ENCODE data around the gene FBXO15.

The FBXO15 gene

DNA sequence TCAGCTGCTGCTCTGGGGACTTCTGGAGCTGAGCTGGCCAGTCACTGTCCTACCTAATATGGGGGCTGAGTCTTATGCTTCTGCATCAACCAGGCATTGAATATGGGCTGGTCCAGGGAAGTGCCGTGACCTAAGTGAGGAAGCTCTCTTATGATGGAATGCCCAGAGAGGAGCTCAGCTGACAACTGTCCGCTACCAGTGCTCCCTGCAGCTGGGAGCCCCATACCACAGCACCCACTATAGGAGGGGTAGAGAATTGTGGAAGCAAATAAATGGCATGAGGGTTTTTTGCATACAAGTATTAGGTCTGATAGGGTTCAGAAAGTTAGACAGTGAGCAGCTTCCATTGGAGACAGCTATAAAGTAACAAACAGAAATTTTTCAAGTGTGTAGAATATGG is 5.2 kb upstream of the FBXO15 start:
- no peak for DNase-seq

DNA sequence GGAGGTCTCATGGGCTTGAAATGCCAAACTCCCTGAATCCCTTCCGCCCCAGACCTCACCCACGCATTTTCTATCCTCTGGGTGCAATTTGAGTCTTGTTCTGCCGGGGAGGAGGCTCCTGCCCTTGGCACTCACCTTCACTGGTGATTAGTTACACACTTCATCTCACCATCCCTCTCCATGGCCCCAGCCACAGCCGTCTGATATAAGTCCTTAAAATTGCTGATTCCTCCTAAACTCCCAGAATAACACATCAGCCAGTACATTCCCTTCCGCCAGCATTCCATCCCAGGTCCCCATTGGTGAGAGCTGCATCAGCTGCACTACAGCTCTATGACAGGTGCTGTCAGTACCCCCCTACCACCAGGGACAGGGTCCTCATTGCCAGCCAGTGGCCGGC is 4.6 kb upstream of the FBXO15 start:
- DNase-seq = no peak

DNA sequence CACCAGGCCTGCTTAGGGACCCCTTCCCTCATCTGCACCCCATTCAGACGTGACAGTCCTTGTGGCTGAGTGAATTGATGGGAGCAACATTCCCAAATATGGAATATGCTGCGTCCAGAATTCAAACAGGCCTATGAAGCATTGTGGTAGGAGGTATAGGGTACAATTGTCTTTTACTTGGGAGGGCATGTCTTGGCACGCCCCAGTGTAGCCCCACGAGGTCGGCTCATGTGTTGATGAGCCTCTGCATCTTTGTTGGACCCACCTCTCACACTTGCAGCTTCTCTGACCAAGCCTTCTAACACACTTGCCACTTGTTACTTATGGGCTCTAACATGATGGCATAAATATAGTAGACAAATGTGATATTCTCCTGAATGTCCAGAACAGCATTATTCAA is 2.2 kb upstream of the FBXO15 start:
- DNase-seq = no peak

DNA sequence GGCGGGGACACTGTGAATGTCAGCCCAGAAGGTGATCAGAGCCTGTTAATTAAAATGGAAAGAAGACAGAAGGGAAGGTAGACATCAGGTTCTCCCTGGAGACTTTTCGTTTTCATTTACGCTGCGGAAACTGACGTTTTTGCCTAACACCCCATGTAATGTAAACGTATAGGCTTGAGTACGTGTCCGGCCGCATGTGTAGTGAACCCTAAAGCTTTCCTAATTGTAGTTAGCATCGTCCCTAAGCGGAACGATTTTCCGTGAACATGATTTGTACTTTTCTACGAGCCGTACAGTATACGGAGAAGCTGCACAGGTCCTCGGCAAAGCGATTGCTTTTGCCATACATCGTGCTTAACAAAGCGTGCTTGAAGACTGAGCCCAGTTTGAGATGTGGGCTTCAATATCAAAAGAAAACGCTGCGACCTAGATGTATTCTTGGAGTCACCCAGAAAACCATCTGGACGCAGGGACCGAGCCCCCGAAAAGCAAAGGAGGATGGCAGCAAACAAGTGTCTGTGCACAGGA is 973 bp upstream of the FBXO15 start:
- DNase-seq = no peak

DNA sequence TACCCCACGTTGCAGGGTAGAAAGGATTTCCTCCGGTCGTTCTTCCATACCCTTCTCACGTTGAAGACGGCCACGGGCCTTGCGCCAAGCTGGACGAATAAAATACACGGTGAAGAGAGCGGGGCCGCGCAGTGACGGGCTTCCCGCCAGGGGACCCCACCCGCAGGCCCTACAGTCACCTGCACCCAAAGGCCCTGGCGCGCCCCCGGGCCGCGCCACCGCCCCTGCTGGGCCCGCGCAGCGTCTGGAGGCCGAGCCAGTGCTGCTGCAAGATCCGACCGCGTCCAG is 199 bp downstream of the FBXO15 start:
- no peak for DNase-seq

DNA sequence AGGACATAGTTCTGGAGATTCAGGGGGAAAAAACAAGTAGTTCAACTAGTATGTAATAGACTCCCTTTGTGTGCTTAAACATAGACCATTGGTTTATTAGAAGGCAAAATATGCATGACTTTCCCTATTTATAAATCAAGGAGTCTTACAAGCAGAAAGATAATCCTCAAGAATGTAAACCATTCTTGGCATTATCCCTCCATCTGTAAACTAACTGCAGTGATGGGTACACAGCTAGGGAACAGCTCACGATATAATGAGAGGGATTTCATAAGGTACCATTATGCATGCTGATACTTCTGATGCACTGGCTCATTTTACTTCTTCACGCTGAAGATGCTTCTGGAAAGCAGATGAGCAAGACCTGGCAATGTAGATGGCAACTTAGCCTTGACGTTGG is 878 bp downstream of the FBXO15 start:
- DNase-seq = no peak

DNA sequence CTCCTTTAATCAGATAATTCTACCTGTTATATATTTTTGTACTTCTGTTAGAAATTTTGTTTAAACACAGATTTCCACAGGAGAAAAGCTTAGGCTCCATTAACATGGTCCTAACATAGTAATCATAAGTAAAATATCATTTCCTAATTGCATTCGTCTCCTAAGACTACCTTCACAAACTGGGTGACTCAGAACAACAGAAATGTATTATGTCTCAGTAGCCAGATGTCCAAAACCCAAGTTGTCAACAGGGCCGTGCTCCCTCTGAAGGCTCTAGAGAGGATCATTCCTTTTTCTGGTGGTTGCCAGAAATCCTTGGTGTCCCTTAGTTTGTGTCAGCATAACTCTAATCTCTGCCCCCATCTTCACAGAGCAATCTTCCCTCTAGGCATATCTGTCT is 5.4 kb downstream of the FBXO15 start:
- no peak for DNase-seq

DNA sequence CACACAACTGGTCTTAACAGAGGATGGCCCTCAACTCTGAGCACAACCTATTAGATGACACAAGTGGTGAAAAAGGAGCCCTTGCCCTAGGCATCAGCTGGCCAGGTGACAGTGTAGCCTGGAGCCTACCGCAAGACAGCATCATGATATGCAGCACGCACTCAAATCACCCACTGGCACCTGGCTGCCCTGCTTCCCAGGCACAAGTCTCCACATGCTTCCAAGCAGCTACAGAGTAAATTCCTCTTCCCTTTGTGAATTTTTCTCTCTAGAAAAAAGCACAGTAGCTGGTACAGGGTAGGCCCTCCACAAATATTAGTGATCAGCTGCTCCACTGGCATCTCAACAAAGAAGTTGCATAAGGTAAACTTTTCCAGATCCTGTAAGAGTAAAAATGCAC is 6.0 kb downstream of the FBXO15 start:
- DNase-seq = no peak

DNA sequence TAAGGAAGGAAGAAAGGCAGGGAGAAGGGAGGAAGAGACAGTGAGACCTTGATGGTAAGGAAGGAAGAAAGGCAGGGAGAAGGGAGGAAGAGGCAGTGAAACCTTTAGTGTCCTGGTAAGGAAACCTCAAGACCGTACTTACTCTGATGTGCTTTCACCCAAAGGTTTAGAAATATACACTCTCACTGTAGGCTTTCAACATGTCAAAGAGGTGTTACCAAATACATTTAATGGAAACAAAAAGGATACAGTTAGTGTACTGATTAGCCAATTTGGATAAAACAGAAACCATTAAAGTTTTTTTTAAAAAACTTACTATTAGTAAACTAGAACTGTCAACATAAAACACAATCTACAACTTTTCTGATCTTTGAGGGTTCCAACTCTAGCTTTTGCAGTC is 7.1 kb downstream of the FBXO15 start:
- DNase-seq = no peak

DNA sequence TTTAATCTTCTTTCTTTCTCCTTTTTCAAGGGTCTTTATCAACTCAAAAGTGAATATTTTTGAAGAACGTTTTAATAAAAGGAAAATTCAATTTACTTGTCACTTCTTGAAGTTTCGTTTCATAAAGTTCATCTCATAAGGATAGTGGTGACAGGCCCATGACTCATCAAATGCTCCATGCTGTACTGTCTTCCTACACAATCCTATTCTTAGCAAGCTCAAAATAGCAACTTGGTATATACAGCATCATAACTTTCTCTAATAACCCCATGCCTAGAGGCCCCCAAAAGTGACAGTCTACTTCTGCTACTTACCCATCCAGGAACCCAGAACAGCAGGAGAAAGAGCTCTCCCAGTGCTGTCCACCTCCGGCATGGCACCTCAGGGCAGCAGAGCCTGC is 7.7 kb downstream of the FBXO15 start:
- no peak for DNase-seq

DNA sequence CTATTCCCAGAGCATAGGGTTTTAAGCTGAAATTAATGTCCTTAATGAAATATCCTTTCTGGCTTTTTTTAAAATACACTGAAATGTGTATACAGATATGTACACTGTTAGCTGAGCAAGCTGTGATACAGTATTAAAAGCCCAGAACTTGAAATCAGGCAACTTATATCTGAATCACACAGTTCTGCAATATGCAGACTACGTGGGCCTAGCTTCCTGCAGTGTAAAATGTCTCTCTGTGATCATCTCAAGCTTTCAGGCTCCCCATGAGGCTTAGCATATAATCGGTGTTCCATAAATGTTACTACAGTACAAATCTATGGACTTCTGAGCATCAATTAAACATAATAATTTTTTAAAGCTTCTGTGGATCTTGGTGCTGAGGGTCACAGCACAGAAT is 8.2 kb downstream of the FBXO15 start:
- DNase-seq = no peak

DNA sequence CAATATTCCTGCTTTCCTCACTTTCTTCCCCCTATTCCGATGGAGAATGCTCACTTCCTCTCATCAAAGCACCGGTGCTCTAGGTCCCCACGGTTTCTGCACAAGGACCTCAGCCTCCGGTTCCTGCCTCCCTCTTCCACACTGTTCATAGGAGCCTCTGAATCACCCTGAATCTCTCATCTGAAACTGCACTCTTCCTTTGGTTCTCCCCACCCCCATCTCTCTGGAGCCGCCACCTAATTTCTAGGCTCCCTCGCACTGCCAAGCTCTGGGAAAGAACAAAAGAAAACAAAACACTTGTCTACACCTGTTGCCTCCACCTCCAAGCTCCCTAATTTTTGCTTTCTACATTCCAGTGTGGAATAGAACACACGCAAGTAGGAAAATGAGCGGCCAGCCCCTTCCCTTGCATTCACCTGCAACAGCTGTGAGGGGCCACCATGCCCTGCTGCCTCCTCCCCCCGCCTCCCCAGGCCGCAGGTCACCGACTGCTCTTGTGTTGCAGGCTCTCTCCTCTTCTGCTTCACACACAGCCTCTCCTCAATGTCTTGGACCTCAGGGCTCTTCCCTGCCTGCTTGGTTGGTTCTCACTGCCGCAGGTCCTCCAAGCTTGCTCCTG is 9.6 kb downstream of the FBXO15 start:
- no peak for DNase-seq

DNA sequence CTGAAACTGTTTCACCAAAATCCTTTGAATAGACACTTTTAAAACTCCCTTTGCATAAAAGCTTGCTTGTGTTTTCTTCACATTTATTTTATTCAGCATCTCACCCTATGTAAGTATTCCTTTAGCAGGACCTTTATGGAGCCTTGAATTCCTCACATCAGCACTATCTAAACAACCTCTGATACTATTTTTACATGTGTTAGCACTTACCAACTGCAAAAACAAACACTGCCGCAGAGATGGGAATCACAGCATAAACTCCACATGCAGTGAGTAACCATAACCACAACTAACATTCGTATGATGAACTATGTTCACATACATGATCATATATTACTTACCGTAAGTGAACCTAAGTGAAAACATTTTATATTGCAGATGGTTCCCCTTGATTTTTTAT is 15.4 kb downstream of the FBXO15 start:
- DNase-seq = no peak

DNA sequence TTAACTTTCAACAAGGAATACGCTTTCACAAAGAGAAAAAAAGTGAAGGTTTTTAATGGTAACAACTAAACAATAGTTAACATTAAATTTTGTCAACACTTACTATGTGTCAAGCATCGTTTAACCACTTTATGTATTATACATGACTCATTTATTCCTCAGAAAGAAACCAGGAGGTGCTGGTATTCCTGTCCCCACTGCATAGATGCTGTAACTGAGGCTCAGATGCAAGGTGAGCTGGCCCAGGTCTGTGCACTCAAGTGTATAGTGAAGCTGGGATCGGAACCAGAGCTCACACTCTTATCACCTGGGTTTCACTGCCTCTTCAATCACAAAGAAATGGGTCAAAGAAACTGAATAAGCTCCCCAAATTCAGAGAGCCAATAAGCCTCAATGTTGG is 16.5 kb downstream of the FBXO15 start:
- DNase-seq = no peak

DNA sequence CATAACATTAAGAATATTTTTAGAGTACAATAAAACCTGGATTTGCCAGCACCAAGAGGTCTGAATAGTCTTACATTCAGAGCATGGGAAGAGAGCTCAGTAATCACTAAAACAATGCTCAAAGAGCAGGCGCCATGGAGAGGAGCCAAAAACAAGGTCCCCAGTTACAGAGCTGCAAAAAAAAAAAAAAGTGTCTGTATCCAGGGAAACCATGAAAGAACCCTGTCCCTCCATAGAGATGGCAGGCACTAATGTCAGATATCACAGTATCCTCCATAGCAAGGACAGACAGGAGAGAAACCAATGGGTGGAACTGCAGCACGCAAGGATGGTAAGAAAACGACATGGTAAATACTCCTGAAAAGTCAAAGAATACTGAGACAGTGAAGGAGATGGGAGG is 19.5 kb downstream of the FBXO15 start:
- DNase-seq = no peak

DNA sequence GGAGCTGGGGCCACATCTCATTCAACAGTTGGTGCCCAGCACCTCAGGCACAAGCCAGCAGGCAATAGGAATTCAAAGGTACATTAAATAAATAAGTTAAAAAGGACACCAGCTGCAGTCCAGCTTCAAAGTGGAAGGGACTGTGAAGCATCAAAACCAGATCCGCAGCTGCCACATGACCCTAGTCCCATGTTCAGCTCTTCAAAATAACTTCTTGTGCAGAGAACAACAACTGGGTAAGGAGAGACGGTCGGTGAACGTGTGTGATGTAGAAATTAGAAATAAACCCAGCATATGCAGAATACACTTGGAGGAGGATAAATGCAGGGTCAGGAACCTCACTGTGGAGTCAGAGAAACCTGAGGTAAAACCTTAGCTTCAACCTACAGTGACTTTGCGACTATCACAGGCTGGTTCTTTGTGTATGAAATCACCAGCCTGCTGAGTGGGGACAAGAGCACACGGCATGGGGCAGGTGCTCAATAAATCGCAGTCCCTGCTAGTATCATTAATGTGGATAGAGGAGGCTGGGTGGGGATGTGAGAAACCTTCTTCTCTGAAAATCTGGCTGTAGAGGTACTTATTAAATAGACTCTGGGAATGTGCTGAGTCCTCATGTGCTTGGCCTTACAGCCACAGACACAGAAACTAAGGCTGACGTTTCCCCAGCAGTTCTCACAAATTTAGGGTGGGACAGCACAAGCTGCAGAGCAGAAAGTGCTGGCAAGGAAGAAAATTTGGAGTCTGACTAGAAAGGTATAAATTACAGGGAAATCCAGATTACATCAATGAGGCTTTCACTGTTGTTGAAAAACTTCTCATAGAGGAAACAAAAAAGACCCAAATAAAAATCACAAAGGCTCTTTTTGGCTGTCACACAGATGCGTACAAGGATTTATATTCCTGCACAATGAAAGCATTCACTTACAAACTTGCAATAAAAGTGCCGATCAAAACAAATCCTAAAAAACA is 20.7 kb downstream of the FBXO15 start:
- DNase-seq = no peak

DNA sequence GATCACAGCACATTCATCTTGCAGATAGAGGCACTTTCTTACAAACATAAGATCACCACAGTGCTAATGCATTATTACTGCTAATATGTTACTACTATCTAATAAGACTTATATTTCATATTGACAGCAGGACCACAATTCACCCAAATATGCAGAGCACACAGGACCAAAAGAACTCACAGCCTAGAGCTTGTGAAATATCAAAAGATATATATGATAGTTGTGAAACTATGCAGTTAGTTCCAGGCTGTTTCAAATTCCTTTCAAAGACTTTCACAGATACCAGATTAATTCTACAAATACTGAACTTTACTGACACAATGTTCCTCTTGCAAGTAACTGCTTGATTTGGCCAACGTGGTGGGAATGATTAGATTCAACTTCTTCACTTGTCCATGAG is 23.0 kb downstream of the FBXO15 start:
- no peak for DNase-seq

DNA sequence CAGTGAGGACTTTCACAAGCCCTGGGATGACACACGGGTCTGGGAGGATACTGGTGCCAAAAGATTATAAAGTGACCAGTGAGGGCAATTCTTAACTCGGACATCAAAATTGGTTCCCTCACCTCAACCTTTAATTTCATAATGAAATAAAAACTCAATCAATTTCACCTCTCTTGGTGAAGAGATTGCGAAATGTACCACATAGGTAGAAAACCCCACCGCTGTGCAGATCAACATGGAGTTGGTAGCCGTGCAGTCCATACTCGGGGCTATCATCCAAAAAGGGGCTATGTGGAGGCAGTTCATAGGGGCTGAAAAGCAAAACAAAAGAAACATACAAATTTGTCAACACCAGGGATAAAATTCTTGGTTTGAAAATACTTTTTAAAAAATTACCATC is 24.4 kb downstream of the FBXO15 start:
- DNase-seq = no peak

DNA sequence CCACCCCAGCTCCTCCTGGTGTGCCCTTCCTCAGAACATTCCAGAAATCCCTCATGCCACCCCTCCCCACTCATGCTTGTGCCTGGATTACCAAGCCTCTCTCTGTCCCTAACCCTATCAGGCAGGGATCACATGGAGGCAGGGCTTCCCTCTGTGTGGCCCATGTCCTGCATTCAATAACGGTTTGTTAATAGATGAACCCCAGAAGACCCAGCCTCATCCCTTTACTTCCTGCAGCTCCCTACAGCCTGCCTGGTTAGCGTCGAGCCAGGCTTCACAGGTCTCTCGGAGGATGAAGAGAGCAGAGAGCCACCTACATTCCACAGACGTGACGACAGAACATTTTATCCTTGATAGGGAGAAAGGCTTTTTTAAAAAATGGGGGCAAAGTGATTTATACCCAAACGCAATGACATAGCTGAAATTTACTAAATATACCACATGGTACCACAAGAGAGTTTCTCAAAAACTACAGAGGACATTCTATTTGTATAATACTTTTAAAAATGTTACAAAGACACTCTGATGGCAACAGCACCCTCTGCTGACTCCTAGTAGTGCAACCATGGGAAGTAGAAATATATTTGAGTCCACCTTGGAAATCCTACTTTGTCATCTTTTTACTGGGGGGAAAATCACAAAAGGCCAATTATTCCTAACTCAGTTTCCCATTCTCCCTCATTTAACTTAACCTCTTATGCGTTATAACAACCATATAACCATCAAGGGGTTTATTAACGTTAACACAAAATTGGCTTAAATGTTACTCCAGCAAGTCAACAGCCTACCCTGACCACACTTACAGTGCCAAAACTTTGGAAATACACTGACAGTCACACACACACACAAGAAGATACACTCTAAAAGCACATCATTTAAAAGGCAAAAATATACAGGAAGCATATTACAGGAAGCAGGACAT is 30.7 kb downstream of the FBXO15 start:
- no peak for DNase-seq

DNA sequence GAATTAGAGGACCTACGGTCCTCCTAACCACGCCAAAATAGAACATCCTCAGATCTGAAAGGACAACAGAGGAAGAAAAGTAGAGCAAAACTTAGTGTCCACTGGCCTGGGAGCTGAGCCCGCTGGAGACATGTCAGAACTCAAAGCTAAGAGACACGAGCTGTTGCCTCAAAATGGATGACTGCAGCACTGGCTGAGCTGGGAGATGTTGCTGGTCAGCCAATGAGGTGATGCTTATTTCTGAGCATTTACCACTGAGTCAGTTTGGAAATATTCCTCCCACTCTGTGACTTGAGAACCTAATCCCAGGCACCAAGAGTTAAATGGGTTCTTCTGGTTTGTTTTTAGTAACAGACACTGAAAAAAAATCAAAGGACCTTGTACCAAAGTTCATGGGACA is 32.6 kb downstream of the FBXO15 start:
- no peak for DNase-seq

DNA sequence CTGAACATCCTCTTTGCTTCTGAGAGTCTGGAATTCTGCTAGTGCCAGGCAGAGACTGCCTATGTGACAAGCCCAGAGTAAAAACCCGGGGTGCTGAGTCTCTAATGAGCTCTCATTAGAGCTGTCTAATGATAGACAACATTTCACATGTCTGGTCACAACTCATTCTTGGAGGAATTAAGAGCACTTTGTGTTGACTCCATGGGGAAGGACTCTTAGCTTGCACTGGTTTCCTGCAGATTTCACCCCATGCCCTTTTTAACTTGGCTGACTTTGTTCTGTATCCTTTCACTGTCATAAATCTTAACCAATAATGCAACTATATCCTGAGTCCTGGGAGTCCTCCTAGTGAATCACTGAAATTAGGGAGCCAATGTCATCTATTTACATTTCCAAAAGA is 33.5 kb downstream of the FBXO15 start:
- no peak for DNase-seq

DNA sequence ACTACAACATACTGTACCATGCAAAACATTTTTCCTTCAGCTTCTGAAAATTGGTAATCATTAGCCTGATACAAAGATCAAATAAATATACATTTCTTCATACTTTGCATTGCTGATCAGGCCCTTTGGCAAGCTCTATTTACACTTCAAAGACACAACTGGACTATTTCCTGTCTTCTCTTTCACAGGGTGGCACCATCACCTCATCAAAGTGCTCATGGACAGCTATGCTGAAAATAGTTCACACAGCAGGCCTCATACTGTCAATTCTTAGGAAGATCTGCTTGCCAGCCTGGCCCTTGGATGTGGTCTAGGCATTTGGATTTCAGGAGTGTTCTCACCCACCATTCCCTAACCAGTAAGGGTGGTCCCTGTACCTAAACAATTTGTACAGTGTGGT is 33.9 kb downstream of the FBXO15 start:
- no peak for DNase-seq

DNA sequence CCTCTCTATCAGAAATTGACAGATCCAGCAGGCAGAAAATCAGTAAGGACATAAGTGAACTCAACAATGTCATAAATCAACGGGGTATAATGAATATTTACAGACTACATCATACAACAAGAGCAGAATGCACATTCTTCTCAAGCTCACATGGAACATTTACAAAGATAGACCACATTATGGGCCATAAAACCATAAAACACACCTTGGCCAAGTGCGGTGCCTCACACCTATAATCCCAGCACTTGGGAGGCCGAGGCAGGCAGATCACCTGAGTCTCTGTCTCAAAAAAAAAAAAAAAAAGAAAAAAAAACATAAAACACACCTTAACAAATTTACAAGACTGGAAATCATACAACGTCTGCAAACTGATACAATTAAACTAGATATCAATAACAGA is 36.7 kb downstream of the FBXO15 start:
- DNase-seq = no peak

DNA sequence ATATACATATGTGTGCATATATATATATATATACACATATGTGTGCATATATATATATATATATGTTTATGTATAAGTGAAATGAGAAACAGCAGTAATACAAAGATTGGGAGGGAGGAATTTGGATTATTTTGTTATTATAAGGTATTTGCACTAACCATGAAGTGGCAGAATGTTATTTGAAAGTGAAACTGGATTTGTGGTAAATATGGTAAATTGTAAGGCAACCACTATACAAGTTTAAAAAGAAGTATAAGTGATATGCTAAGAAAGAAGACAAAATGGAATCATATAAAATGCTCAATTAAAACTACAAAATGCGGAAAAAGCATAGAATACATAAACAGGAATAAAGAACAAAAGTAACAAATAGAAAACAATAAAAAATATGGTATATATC is 37.5 kb downstream of the FBXO15 start:
- DNase-seq = no peak
